Measurements from ENCODE around the gene ETNK2. TPM values are rescaled to one million over a fixed set of nuclear protein-coding genes. Genes with fewer than 3 reads are reported as not detected.

ETNK2 gene
- total and polyA plus RNA-seq, 2 of the 8 experiments (the other 6 are each of a cell fraction or from before 2014, with no cell fraction given) = 20.1 to 26.7 TPM

GRCh38 chr1:204081164-204081790, 70.6 kb downstream of the ETNK2 start:
- peak overlapping the region; percentile 99; the same call in 1 of the 2 replicates for H2AK5ac ChIP-seq (ENCODE audit: low read depth, low read length)
- CTCF ChIA-PET (ENCODE audit: partially characterized antibody) = interaction anchor here (1.1 to 10.2 kb wide), 6 partner anchors 9 to 209 kb away, joined by 3 to 107 read pairs (median 15); no protein-coding TSS in a partner anchor
- peaks cover 13% of the 10 kb centered on the region for H3K79me1 ChIP-seq (ENCODE audit: low read depth, low read length)
- no peak overlapping the region for H2BK15ac ChIP-seq (ENCODE audit: low read length)
- peaks cover 10% of the 10 kb centered on the region; the same call in 1 of the 2 replicates for H3K23me2 ChIP-seq (ENCODE audit: low read depth, low read length)
- H3K27ac ChIP-seq (ENCODE audit: low read depth, low read length) = peak overlapping the region; percentile 64; the same call in 1 of the 2 replicates
- H2BK12ac ChIP-seq (ENCODE audit: low read depth, low read length) = peak overlapping the region; percentile 100
- H2BK5ac ChIP-seq (ENCODE audit: low read depth, low read length) = peak overlapping the region; percentile 100
- peak overlapping the region; percentile 97 for H3K18ac ChIP-seq (ENCODE audit: extremely low read depth, low read length)
- POLR2A ChIA-PET (ENCODE audit: partially characterized antibody) = interaction anchor here (2.0 to 12.9 kb wide), 4 partner anchors 10 to 48 kb away, joined by 15 to 101 read pairs (median 19); no protein-coding TSS in a partner anchor
- no peak overlapping the region for H3K23ac ChIP-seq (ENCODE audit: insufficient read length)
- peak overlapping the region; percentile 57 for H2BK120ac ChIP-seq (replicated peaks; ENCODE audit: low read depth, low read length)
- peaks cover 3 to 19% of the 10 kb centered on the region in 2 experiments for H4K20me1 ChIP-seq (replicated peaks in 1 of 2; ENCODE audit: control insufficient read depth in 1 of 2, insufficient read depth in 2 of 2, low read length in 2 of 2)
- H3K9me3 ChIP-seq (ENCODE audit: insufficient read depth in 2 of 2, low read depth in 1 of 2, low read length in 1 of 2) = no peaks in the 10 kb centered on the region
- 29% methylated on average over 12 of the region's 13 CpGs; no CpG with 5 or more reads in 1 of the 2 experiments for WGBS, 2 experiments (ENCODE audit: extremely low coverage in 1 of 2, insufficient coverage in 1 of 2, insufficient read length in 1 of 2, insufficient replicate concordance in 2 of 2, low coverage in 1 of 2, low lambda C conversion rate in 2 of 2, missing lambda C conversion rate in 1 of 2)
- FAIRE-seq = no peak
- peak overlapping the region; percentile 39 for H4K5ac ChIP-seq (ENCODE audit: insufficient read length, low read depth, low read length)
- H3K27me3 ChIP-seq (replicated peaks in 1 of 4; ENCODE audit: control insufficient read depth in 3 of 4, extremely low read depth in 1 of 4, insufficient read depth in 3 of 4, low read length in 3 of 4) = no peaks in the 10 kb centered on the region
- H3K79me2 ChIP-seq (ENCODE audit: control insufficient read depth in 1 of 2, insufficient read depth in 2 of 2, low read length in 2 of 2) = peaks cover 37 to 79% of the 10 kb centered on the region in 2 experiments
- H3K36me3 ChIP-seq (ENCODE audit: control insufficient read depth in 2 of 4, insufficient read depth in 4 of 4, low read length in 3 of 4) = no peaks in the 10 kb centered on the region
- H2BK20ac ChIP-seq (ENCODE audit: low read length) = peak overlapping the region; percentile 98
- no peak for DNase-seq (ENCODE audit: low read depth in 1 of 2, low spot score in 2 of 2)
- H4K8ac ChIP-seq (ENCODE audit: extremely low read depth, insufficient read depth, low read length) = no peak overlapping the region; the same call in 1 of the 2 replicates
- peak overlapping the region; percentile 73 to 86; a peak in 3 of 4 replicates for H3K4me2 ChIP-seq (ENCODE audit: insufficient read depth in 1 of 2, low read depth in 2 of 2, low read length in 2 of 2)
- H4K91ac ChIP-seq (replicated peaks; ENCODE audit: insufficient read length, low read length) = peak overlapping the region; percentile 86
- no peak overlapping the region for H2AFZ ChIP-seq (ENCODE audit: low read length)
- no peak overlapping the region for H3K9ac ChIP-seq (replicated peaks in 1 of 4; ENCODE audit: extremely low read depth in 1 of 4, low read depth in 3 of 4, low read length in 3 of 4)
- H3K4me3 ChIP-seq (ENCODE audit: extremely low read depth in 1 of 4, insufficient read depth in 2 of 4, low read depth in 3 of 4, low read length in 4 of 4) = peak overlapping the region in 1 of 4 experiments; percentile 49; a peak in 1 of 8 replicates
- H3K4ac ChIP-seq (replicated peaks; ENCODE audit: insufficient read length, low read depth, low read length) = no peak overlapping the region
- H3K14ac ChIP-seq (ENCODE audit: insufficient read length) = no peak overlapping the region
- H3K4me1 ChIP-seq (replicated peaks in 1 of 4; ENCODE audit: control insufficient read depth in 3 of 4, insufficient read depth in 4 of 4, low read length in 3 of 4) = peaks cover 35 to 74% (median 64%) of the 10 kb centered on the region in 4 experiments
- no peak overlapping the region for H3K56ac ChIP-seq (replicated peaks; ENCODE audit: insufficient read length, low read depth, low read length)
- TF ChIP-seq BRCA1 (IDR thresholded peaks at IDR 0.05; ENCODE audit: low read depth, low read length) (no peak), GTF2F1 (IDR thresholded peaks at IDR 0.05; ENCODE audit: borderline replicate concordance, low read depth, low read length) (no peak)
